GM18868 (cell line): ENCODE results near the gene MAPKAPK2.
A peak's percentile ranks its signal among the peaks of the same experiment; 100 is the strongest.

Experiments used
- ATAC-seq: cut with Tn5 transposase; IDR thresholded peaks from one replicate; pipeline ENCODE4 v1.9.1; 2021; ENCODE audit warnings: mild to moderate bottlenecking, moderate library complexity; ENCODE audit not compliant: unreplicated experiment

Gene MAPKAPK2

GRCh38 chr1:206700445-206701036 is 15.8 kb downstream of the MAPKAPK2 start:
- ATAC-seq = no peak

- no peak for ATAC-seq
Observed at GRCh38 chr1:206702260-206702659, 17.6 kb downstream of the MAPKAPK2 start.

GRCh38 chr1:206702803-206703202 is 18.1 kb downstream of the MAPKAPK2 start:
- ATAC-seq = no peak

- ATAC-seq = peak; percentile 72
Observed at GRCh38 chr1:206703661-206704060, 19.0 kb downstream of the MAPKAPK2 start.

GRCh38 chr1:206704226-206704625 is 19.5 kb downstream of the MAPKAPK2 start:
- ATAC-seq = no peak

- ATAC-seq = no peak
Observed at GRCh38 chr1:206705191-206705590, 20.5 kb downstream of the MAPKAPK2 start.

- no peak for ATAC-seq
Observed at GRCh38 chr1:206705726-206706297, 21.1 kb downstream of the MAPKAPK2 start.

- no peak for ATAC-seq
Observed at GRCh38 chr1:206706298-206706791, 21.6 kb downstream of the MAPKAPK2 start.

- no peak for ATAC-seq
Observed at GRCh38 chr1:206706806-206707366, 22.2 kb downstream of the MAPKAPK2 start.

- ATAC-seq = peak; percentile 37
Observed at GRCh38 chr1:206708058-206708457, 23.4 kb downstream of the MAPKAPK2 start.

- no peak for ATAC-seq
Observed at GRCh38 chr1:206708882-206709281, 24.2 kb downstream of the MAPKAPK2 start.

- ATAC-seq = no peak
Observed at GRCh38 chr1:206709322-206709721, 24.6 kb downstream of the MAPKAPK2 start.

GRCh38 chr1:206709772-206710459 is 25.2 kb downstream of the MAPKAPK2 start:
- ATAC-seq = no peak

- no peak for ATAC-seq
Observed at GRCh38 chr1:206710460-206710823, 25.7 kb downstream of the MAPKAPK2 start.

- ATAC-seq = no peak
Observed at GRCh38 chr1:206713070-206713469, 28.4 kb downstream of the MAPKAPK2 start.

GRCh38 chr1:206713910-206714312 is 29.2 kb downstream of the MAPKAPK2 start:
- ATAC-seq = no peak

- no peak for ATAC-seq
Observed at GRCh38 chr1:206714331-206715058, 29.8 kb downstream of the MAPKAPK2 start.

- ATAC-seq = no peak
Observed at GRCh38 chr1:206715120-206715519, 30.4 kb downstream of the MAPKAPK2 start.

- no peak for ATAC-seq
Observed at GRCh38 chr1:206715552-206716158, 30.9 kb downstream of the MAPKAPK2 start.

- ATAC-seq = no peak
Observed at GRCh38 chr1:206716159-206716869, 31.6 kb downstream of the MAPKAPK2 start.
